PC-3 (cell line): ENCODE results near the gene MKX. TPM values are rescaled to one million over a fixed set of nuclear protein-coding genes. Genes with fewer than 3 reads are reported as not detected.

Experiments
- total RNA-seq: library from RNA; depleted of rRNA; stranded (reverse); fragments of >200 nt; gene quantifications from 2 replicates; pipeline ENCODE4 v1.2.3, GENCODE V29; 2014; rRNA removed

The MKX gene
- total RNA-seq, 1 experiment from 2014 or later = 3.5 TPM

Other genes starting within 250 kb of the MKX start
- 14.9 and 32.0 TPM in 2 replicates for gene RAB18, start 241.5 kb downstream of the MKX start, total RNA-seq